Measurements from ENCODE around the gene FOXE1. TPM values are rescaled to one million over a fixed set of nuclear protein-coding genes. Genes with fewer than 3 reads are reported as not detected.

Gene FOXE1
- total and polyA plus RNA-seq, 8 donors = 0.03 to 0.16 (median 0.08) TPM; not detected in 1

- H3K27ac ChIP-seq = no peak overlapping the region
- no peaks in the 10 kb centered on the region for H3K9me3 ChIP-seq
- FAIRE-seq = no peak
- H3K36me3 ChIP-seq = no peaks in the 10 kb centered on the region
- no peaks in the 10 kb centered on the region for H3K4me1 ChIP-seq
- no peak for TF ChIP-seq CTCF (IDR thresholded peaks at IDR 0.05)
- DNase-seq = no peak
- no peaks in the 10 kb centered on the region for H3K27me3 ChIP-seq
- no peak for ATAC-seq
- intact Hi-C loops (cut with DNase I) = no loop called here
- no peak overlapping the region for H3K4me3 ChIP-seq
- 72% methylated on average over 2 of the region's 2 CpGs for WGBS, 2 donors
These were observed 39.4 kb downstream of the FOXE1 start for GRCh38 chr9:97892421-97892820.

- 82 to 89% methylated on average over 1 of the region's 1 CpG for WGBS, 2 donors
- H3K4me3 ChIP-seq = no peak overlapping the region
- H3K27me3 ChIP-seq = no peaks in the 10 kb centered on the region
- no peak for ATAC-seq
- DNase-seq = no peak
- intact Hi-C loops (cut with DNase I) = no loop called here
- H3K9me3 ChIP-seq = no peaks in the 10 kb centered on the region
- H3K36me3 ChIP-seq = no peaks in the 10 kb centered on the region
- FAIRE-seq = no peak
- no peak for TF ChIP-seq CTCF (IDR thresholded peaks at IDR 0.05)
- no peaks in the 10 kb centered on the region for H3K4me1 ChIP-seq
- no peak overlapping the region for H3K27ac ChIP-seq
These were observed 42.2 kb downstream of the FOXE1 start for GRCh38 chr9:97895211-97895610.

- Histone ChIP-seq H3K36me3 (no peaks in the 10 kb centered on the region), H3K27me3 (no peaks in the 10 kb centered on the region), H3K4me3 (no peak overlapping the region), H3K4me1 (no peaks in the 10 kb centered on the region), H3K27ac (no peak overlapping the region), H3K9me3 (no peaks in the 10 kb centered on the region)
- DNase-seq (no peak), FAIRE-seq (no peak), ATAC-seq (no peak)
- intact Hi-C loops (cut with DNase I) = no loop called here
- WGBS, 2 donors = 85 to 91% methylated on average over 6 of the region's 6 CpGs
- no peak for TF ChIP-seq CTCF (IDR thresholded peaks at IDR 0.05)
These were observed 42.8 kb downstream of the FOXE1 start for GRCh38 chr9:97895695-97896332.

- Histone ChIP-seq H3K36me3 (peaks cover 0 to 6% (median 3%) of the 10 kb centered on the region in 3 donors), H3K4me1 (no peaks in the 10 kb centered on the region), H3K4me3 (no peak overlapping the region), H3K27me3 (no peaks in the 10 kb centered on the region), H3K27ac (no peak overlapping the region), H3K9me3 (no peaks in the 10 kb centered on the region)
- 85 to 88% methylated on average over 9 of the region's 9 CpGs for WGBS, 2 donors
- DNase-seq (no peak), ATAC-seq (peak in 2 of 4 donors; percentile 52 to 63), FAIRE-seq (no peak)
- TF ChIP-seq CTCF (IDR thresholded peaks at IDR 0.05) = no peak
- intact Hi-C loops (cut with DNase I) = loop anchor here in 2 of 3 donors (5.0 kb wide), 1 partner anchor 188 kb away; no protein-coding TSS in a partner anchor
These were observed 47.2 kb downstream of the FOXE1 start for GRCh38 chr9:97900103-97900737.
